Measurements from ENCODE around the gene PGM5. TPM values are rescaled to one million over a fixed set of nuclear protein-coding genes. Genes with fewer than 3 reads are reported as not detected.

Gene PGM5
- total and polyA plus RNA-seq, 2 of the 8 experiments (the other 6 are each of a cell fraction or from before 2014, with no cell fraction given), result not detected

- DNase-seq (ENCODE audit: low read depth in 1 of 2, low spot score in 2 of 2), result no peak
- CTCF ChIA-PET (ENCODE audit: partially characterized antibody), result interaction anchor here (0.8 to 2.0 kb wide), 6 partner anchors 8 to 135 kb away, joined by 3 to 9 read pairs (median 3); partner anchors contain the start of gene TMEM252
Observed at GRCh38 chr9:68551191-68551590, 194.8 kb downstream of the PGM5 start.

More at GRCh38 chr9:68551191-68551590, 194.8 kb downstream of the PGM5 start:
- Histone ChIP-seq H3K4me3 (ENCODE audit: extremely low read depth in 1 of 4, insufficient read depth in 2 of 4, low read depth in 3 of 4, low read length in 4 of 4) (no peak overlapping the region), H3K14ac (ENCODE audit: insufficient read length) (no peak overlapping the region), H3K4me1 (replicated peaks in 1 of 4; ENCODE audit: control insufficient read depth in 3 of 4, insufficient read depth in 4 of 4, low read length in 3 of 4) (peaks cover 0 to 3% (median 1%) of the 10 kb centered on the region in 4 experiments; a peak in 2 of 7 replicates), H3K56ac (replicated peaks; ENCODE audit: insufficient read length, low read depth, low read length) (no peak overlapping the region), H3K9ac (replicated peaks in 1 of 4; ENCODE audit: extremely low read depth in 1 of 4, low read depth in 3 of 4, low read length in 3 of 4) (no peak overlapping the region), H3K4ac (replicated peaks; ENCODE audit: insufficient read length, low read depth, low read length) (no peak overlapping the region), H2BK5ac (ENCODE audit: low read depth, low read length) (no peak overlapping the region), H2BK120ac (replicated peaks; ENCODE audit: low read depth, low read length) (no peak overlapping the region), H2AK5ac (ENCODE audit: low read depth, low read length) (no peak overlapping the region), H3K9me3 (ENCODE audit: insufficient read depth in 2 of 2, low read depth in 1 of 2, low read length in 1 of 2) (no peaks in the 10 kb centered on the region), H2BK15ac (ENCODE audit: low read length) (no peak overlapping the region), H4K91ac (replicated peaks; ENCODE audit: insufficient read length, low read length) (no peak overlapping the region), H3K18ac (ENCODE audit: extremely low read depth, low read length) (no peak overlapping the region), H3K23me2 (ENCODE audit: low read depth, low read length) (no peaks in the 10 kb centered on the region), H3K23ac (ENCODE audit: insufficient read length) (no peak overlapping the region), H2BK12ac (ENCODE audit: low read depth, low read length) (no peak overlapping the region), H3K4me2 (ENCODE audit: insufficient read depth in 1 of 2, low read depth in 2 of 2, low read length in 2 of 2) (no peak overlapping the region), H2BK20ac (ENCODE audit: low read length) (no peak overlapping the region), H3K79me1 (ENCODE audit: low read depth, low read length) (no peaks in the 10 kb centered on the region), H2AFZ (ENCODE audit: low read length) (no peak overlapping the region), H4K5ac (ENCODE audit: insufficient read length, low read depth, low read length) (no peak overlapping the region), H4K8ac (ENCODE audit: extremely low read depth, insufficient read depth, low read length) (no peak overlapping the region), H3K79me2 (ENCODE audit: control insufficient read depth in 1 of 2, insufficient read depth in 2 of 2, low read length in 2 of 2) (no peaks in the 10 kb centered on the region), H4K20me1 (replicated peaks in 1 of 2; ENCODE audit: control insufficient read depth in 1 of 2, insufficient read depth in 2 of 2, low read length in 2 of 2) (no peaks in the 10 kb centered on the region), H3K36me3 (ENCODE audit: control insufficient read depth in 2 of 4, insufficient read depth in 4 of 4, low read length in 3 of 4) (no peaks in the 10 kb centered on the region), H3K27me3 (replicated peaks in 1 of 4; ENCODE audit: control insufficient read depth in 3 of 4, extremely low read depth in 1 of 4, insufficient read depth in 3 of 4, low read length in 3 of 4) (no peaks in the 10 kb centered on the region), H3K27ac (ENCODE audit: low read depth, low read length) (no peak overlapping the region)
- FAIRE-seq, result no peak
- 92% methylated on average over 4 of the region's 4 CpGs; no CpG with 5 or more reads in 1 of the 2 experiments for WGBS, 2 experiments (ENCODE audit: extremely low coverage in 1 of 2, insufficient coverage in 1 of 2, insufficient read length in 1 of 2, insufficient replicate concordance in 2 of 2, low coverage in 1 of 2, low lambda C conversion rate in 2 of 2, missing lambda C conversion rate in 1 of 2)
- TF ChIP-seq CTBP2 (IDR thresholded peaks at IDR 0.05; ENCODE audit: borderline replicate concordance, insufficient read depth, insufficient read length, low read length) (no peak), EGR1 (IDR thresholded peaks at IDR 0.05; ENCODE audit: borderline replicate concordance, low read depth, low read length) (no peak), CBX8 (IDR thresholded peaks at IDR 0.05; ENCODE audit: borderline replicate concordance, low read depth, low read length) (no peak), JUND (IDR thresholded peaks at IDR 0.05; ENCODE audit: low read length) (no peak), HDAC2 (IDR thresholded peaks at IDR 0.05; ENCODE audit: borderline replicate concordance in 1 of 2, low read depth in 2 of 2, low read length in 2 of 2) (no peak), KDM4A (IDR thresholded peaks at IDR 0.05; ENCODE audit: low read depth, low read length, severe bottlenecking) (no peak), POLR2AphosphoS5 (IDR thresholded peaks at IDR 0.05; ENCODE audit: low read depth, low read length) (no peak), RXRA (IDR thresholded peaks at IDR 0.05; ENCODE audit: insufficient read depth, low read depth, low read length) (no peak), CBX5 (IDR thresholded peaks at IDR 0.05; ENCODE audit: low read depth, low read length) (no peak)
- POLR2A ChIA-PET (ENCODE audit: partially characterized antibody), result no interaction called here
